WTC11 (cell line): Measurements from ENCODE around the gene GARNL3. TPM values are rescaled to one million over a fixed set of nuclear protein-coding genes. Genes with fewer than 3 reads are reported as not detected.

Source experiments
- ATAC-seq: fragments of 200-7000 bp; cut with Tn5 transposase; 2 replicates; pipeline ENCODE4 v1.10.0; 2021; ENCODE audit warnings: mild to moderate bottlenecking, moderate library complexity
- CTCF ChIA-PET: fragments of 300-600 bp; sonication (Branson Sonifier 250); formaldehyde crosslinking; loops from one replicate; lab custom pipeline; 2021; ENCODE audit warnings: antibody characterized with exemption; lab: Charles Lee
- POLR2A ChIA-PET: fragments of 350-600 bp; sonication (Branson Sonifier 250); formaldehyde crosslinking; loops from one replicate; lab custom pipeline; 2021; ENCODE audit warnings: antibody characterized with exemption; lab: Charles Lee
- DNase-seq: peaks from one replicate; pipeline ENCODE4 v3.0.0; 2021; ENCODE audit warnings: low spot score
- H3K27ac Mint-ChIP-seq: 2 replicates; pipeline ENCODE4 v1.8.0; 2021; ENCODE audit warnings: mixed read lengths
- H3K27me3 Mint-ChIP-seq: 2 replicates; pipeline ENCODE4 v1.8.0; 2021; ENCODE audit warnings: low read depth, mild to moderate bottlenecking, moderate library complexity, mixed read lengths
- H3K36me3 Mint-ChIP-seq: 2 replicates; pipeline ENCODE4 v1.8.0; 2021; ENCODE audit warnings: mixed read lengths
- H3K4me1 Mint-ChIP-seq: 2 replicates; pipeline ENCODE4 v1.8.0; 2022; ENCODE audit warnings: mixed read lengths
- H3K4me3 Mint-ChIP-seq: 2 replicates; pipeline ENCODE4 v1.8.0; 2021; ENCODE audit warnings: mild to moderate bottlenecking, moderate library complexity, mixed read lengths
- H3K9me3 Mint-ChIP-seq: 2 replicates; pipeline ENCODE4 v1.8.0; 2021; ENCODE audit warnings: mixed read lengths
- CBFB ChIP-seq: sonication (generic); formaldehyde crosslinking; IDR thresholded peaks from 2 replicates; pipeline ENCODE4 v1.8.1; 2022; ENCODE audit warnings: mild to moderate bottlenecking, low read depth, missing genetic modification reagents
- ESRRA ChIP-seq: sonication (generic); formaldehyde crosslinking; IDR thresholded peaks from 2 replicates; pipeline ENCODE4 v1.8.1; 2022; ENCODE audit warnings: mild to moderate bottlenecking, missing genetic modification reagents, borderline replicate concordance
- ETV6 ChIP-seq: sonication (generic); formaldehyde crosslinking; IDR thresholded peaks from 2 replicates; pipeline ENCODE4 v1.8.1; 2022; ENCODE audit warnings: mild to moderate bottlenecking, missing genetic modification reagents
- FOXK1 ChIP-seq: sonication (generic); formaldehyde crosslinking; IDR thresholded peaks from 2 replicates; pipeline ENCODE4 v1.8.0; 2022; ENCODE audit warnings: mild to moderate bottlenecking, moderate library complexity, missing genetic modification reagents
- FOXP1 ChIP-seq: sonication (generic); formaldehyde crosslinking; IDR thresholded peaks from 2 replicates; pipeline ENCODE4 v1.8.0; 2022; ENCODE audit warnings: missing genetic modification reagents, mild to moderate bottlenecking, moderate library complexity, borderline replicate concordance
- GABPB1 ChIP-seq: sonication (generic); formaldehyde crosslinking; IDR thresholded peaks from 2 replicates; pipeline ENCODE4 v1.8.1; 2023; ENCODE audit warnings: mild to moderate bottlenecking, missing genetic modification reagents
- GRHL2 ChIP-seq: fragments of 250-450 bp; sonication (Bioruptor Pico); IDR thresholded peaks from 2 replicates; pipeline ENCODE4 v1.8.0; 2022; ENCODE audit warnings: mild to moderate bottlenecking, moderate library complexity; ENCODE audit not compliant: insufficient replicate concordance, severe bottlenecking
- HMGXB4 ChIP-seq: sonication (generic); formaldehyde crosslinking; IDR thresholded peaks from 2 replicates; pipeline ENCODE4 v1.8.1; 2023; ENCODE audit warnings: mild to moderate bottlenecking, moderate library complexity, missing genetic modification reagents
- JUN ChIP-seq: sonication (generic); formaldehyde crosslinking; IDR thresholded peaks from 2 replicates; pipeline ENCODE4 v1.8.0; 2023; ENCODE audit warnings: mild to moderate bottlenecking, missing genetic modification reagents
- SP1 ChIP-seq: sonication (generic); formaldehyde crosslinking; conservative IDR thresholded peaks from 2 replicates; pipeline ENCODE4 v1.8.1; 2022; ENCODE audit warnings: missing genetic modification reagents
- TEAD1 ChIP-seq: sonication (generic); formaldehyde crosslinking; IDR thresholded peaks from 2 replicates; pipeline ENCODE4 v1.8.0; 2022; ENCODE audit warnings: mild to moderate bottlenecking, missing genetic modification reagents
- TP53 ChIP-seq: sonication (generic); formaldehyde crosslinking; IDR thresholded peaks from 2 replicates; pipeline ENCODE4 v1.8.1; 2023; ENCODE audit warnings: mild to moderate bottlenecking, missing genetic modification reagents
- ZNF317 ChIP-seq: sonication (generic); formaldehyde crosslinking; IDR thresholded peaks from 2 replicates; pipeline ENCODE4 v1.8.1; 2023; ENCODE audit warnings: low read depth, mild to moderate bottlenecking, moderate library complexity, missing genetic modification reagents, borderline replicate concordance
- ZNF423 ChIP-seq: fragments of 250-450 bp; sonication (Bioruptor Pico); IDR thresholded peaks from 2 replicates; pipeline ENCODE4 v2.1.2; 2022; ENCODE audit warnings: mild to moderate bottlenecking, moderate library complexity
- ZNF512 ChIP-seq: sonication (generic); formaldehyde crosslinking; IDR thresholded peaks from 2 replicates; pipeline ENCODE4 v1.8.1; 2022; ENCODE audit warnings: missing genetic modification reagents, borderline replicate concordance
- total RNA-seq: library from RNA; stranded (reverse); gene quantifications from 3 replicates; pipeline ENCODE4 v1.2.3, GENCODE V29; 2021
- TF ChIP-seq, protein P1 (sequence below): sonication (generic); formaldehyde crosslinking; IDR thresholded peaks from 2 replicates; pipeline ENCODE4 v1.8.0; 2023; ENCODE audit warnings: missing genetic modification reagents, mild to moderate bottlenecking, borderline replicate concordance
- TF ChIP-seq, protein P2 (sequence below): sonication (generic); formaldehyde crosslinking; IDR thresholded peaks from 2 replicates; pipeline ENCODE4 v1.8.1; 2023; ENCODE audit warnings: mild to moderate bottlenecking, missing genetic modification reagents

GARNL3 gene
- total RNA-seq, 1 experiment from 2014 or later, result 17.8 TPM

DNA sequence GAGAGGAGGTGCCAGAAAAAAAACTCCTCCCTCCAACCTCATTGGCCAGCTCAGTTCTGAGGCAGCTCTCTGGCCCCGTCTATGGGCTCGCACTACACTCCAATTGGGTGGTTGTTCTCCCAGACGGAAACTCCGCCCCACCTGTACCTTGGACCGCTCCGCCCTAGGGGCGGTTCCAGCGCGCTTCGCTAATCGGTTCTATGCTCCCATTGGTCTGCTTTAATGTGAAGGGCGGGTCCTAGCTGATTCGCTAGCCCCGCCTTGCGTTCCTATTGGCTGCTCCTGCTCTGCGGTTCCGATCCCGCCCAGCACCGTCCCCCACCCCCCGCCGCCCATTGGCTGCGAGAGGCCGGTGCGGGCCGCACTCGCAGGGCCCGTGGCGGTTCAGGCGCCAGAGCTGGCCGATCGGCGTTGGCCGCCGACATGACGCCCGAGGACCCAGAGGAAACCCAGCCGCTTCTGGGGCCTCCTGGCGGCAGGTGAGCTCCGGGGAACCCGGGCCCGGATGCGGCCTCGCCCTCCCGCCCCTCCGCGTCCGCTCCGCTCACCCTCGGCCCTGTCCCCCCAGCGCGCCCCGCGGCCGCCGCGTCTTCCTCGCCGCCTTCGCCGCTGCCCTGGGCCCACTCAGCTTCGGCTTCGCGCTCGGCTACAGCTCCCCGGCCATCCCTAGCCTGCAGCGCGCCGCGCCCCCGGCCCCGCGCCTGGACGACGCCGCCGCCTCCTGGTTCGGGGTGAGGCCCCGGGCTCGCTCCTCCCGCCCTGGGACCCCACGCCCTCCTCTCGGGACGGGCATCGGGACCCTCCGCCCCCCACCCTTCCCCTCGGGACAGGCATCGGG is 132.5 kb downstream of the GARNL3 start, which contains the start of gene SLC2A8 (continued):
- TF ChIP-seq ZNF512 (CRISPR knock-in tag) (no peak), GABPB1 (CRISPR knock-in tag) (peak; percentile 34; the same call in 1 of the 2 replicates), FOXK1 (CRISPR knock-in tag) (peak; percentile 47), JUN (CRISPR knock-in tag) (0 out of 2 replicates have a peak, but pooled peaks have one; percentile 54), HMGXB4 (CRISPR knock-in tag) (peak; percentile 75), CBFB (CRISPR knock-in tag) (no peak), TEAD1 (CRISPR knock-in tag) (peak; percentile 16; the same call in 1 of the 2 replicates), GRHL2 (CRISPR knock-in tag) (no peak), FOXP1 (CRISPR knock-in tag) (no peak), ZNF317 (CRISPR knock-in tag) (0 out of 2 replicates have a peak, but pooled peaks have one; percentile 27), SP1 (CRISPR knock-in tag) (peak; percentile 80), TP53 (CRISPR knock-in tag) (no peak; the same call in 1 of the 2 replicates)
- TF ChIP-seq, protein P1, sequence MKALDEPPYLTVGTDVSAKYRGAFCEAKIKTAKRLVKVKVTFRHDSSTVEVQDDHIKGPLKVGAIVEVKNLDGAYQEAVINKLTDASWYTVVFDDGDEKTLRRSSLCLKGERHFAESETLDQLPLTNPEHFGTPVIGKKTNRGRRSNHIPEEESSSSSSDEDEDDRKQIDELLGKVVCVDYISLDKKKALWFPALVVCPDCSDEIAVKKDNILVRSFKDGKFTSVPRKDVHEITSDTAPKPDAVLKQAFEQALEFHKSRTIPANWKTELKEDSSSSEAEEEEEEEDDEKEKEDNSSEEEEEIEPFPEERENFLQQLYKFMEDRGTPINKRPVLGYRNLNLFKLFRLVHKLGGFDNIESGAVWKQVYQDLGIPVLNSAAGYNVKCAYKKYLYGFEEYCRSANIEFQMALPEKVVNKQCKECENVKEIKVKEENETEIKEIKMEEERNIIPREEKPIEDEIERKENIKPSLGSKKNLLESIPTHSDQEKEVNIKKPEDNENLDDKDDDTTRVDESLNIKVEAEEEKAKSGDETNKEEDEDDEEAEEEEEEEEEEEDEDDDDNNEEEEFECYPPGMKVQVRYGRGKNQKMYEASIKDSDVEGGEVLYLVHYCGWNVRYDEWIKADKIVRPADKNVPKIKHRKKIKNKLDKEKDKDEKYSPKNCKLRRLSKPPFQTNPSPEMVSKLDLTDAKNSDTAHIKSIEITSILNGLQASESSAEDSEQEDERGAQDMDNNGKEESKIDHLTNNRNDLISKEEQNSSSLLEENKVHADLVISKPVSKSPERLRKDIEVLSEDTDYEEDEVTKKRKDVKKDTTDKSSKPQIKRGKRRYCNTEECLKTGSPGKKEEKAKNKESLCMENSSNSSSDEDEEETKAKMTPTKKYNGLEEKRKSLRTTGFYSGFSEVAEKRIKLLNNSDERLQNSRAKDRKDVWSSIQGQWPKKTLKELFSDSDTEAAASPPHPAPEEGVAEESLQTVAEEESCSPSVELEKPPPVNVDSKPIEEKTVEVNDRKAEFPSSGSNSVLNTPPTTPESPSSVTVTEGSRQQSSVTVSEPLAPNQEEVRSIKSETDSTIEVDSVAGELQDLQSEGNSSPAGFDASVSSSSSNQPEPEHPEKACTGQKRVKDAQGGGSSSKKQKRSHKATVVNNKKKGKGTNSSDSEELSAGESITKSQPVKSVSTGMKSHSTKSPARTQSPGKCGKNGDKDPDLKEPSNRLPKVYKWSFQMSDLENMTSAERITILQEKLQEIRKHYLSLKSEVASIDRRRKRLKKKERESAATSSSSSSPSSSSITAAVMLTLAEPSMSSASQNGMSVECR, result peak; percentile 74; the same call in 1 of the 2 replicates
- TF ChIP-seq, protein P2, sequence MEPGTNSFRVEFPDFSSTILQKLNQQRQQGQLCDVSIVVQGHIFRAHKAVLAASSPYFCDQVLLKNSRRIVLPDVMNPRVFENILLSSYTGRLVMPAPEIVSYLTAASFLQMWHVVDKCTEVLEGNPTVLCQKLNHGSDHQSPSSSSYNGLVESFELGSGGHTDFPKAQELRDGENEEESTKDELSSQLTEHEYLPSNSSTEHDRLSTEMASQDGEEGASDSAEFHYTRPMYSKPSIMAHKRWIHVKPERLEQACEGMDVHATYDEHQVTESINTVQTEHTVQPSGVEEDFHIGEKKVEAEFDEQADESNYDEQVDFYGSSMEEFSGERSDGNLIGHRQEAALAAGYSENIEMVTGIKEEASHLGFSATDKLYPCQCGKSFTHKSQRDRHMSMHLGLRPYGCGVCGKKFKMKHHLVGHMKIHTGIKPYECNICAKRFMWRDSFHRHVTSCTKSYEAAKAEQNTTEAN (CRISPR knock-in tag), result 0 out of 2 replicates have a peak, but pooled peaks have one; percentile 37
- TF ChIP-seq, all 79 proteins: peak for 20

DNA sequence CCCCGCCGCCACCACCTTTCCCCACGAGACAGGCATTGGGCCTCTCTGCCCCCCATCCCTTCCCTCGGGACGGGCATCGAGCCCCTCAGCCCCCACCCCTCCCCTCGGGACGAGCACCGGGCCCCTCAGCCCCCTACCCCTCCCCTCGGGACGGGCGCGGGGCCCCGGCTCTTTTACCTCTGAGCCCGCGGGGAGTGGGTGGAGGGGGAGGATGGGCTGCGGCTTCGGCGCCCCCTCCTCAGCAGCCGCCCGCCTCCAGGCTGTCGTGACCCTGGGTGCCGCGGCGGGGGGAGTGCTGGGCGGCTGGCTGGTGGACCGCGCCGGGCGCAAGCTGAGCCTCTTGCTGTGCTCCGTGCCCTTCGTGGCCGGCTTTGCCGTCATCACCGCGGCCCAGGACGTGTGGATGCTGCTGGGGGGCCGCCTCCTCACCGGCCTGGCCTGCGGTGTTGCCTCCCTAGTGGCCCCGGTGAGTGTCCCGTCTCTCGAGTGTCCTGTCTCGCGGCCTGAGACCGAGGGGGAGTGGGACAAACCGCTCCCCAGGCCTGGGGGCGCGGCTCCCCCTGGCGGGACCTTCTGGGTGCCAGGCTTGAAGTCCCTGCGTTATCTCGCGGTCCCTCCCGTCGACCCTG is 133.2 kb downstream of the GARNL3 start:
- DNase-seq, result peak; percentile 52
- ChIA-PET POLR2A (interaction anchor here (0.6 to 2.1 kb wide), 8 partner anchors 9 to 257 kb away, joined by 3 to 12 read pairs (median 3); no protein-coding TSS in a partner anchor), CTCF (interaction anchor here (1.1 to 3.7 kb wide), 21 partner anchors 10 to 457 kb away, joined by 3 to 44 read pairs (median 8); partner anchors contain the start of gene ZNF79)
- TF ChIP-seq ESRRA, result no peak
- TF ChIP-seq ZNF423 (CRISPR knock-in tag), result no peak
- TF ChIP-seq ETV6 (CRISPR knock-in tag), result peak; percentile 20; the same call in 1 of the 2 replicates
- Mint-ChIP-seq H3K36me3 (no peaks in the 10 kb centered on the region), H3K4me3 (peak overlapping the region; percentile 80), H3K4me1 (peaks cover 13% of the 10 kb centered on the region), H3K27me3 (peaks cover 17% of the 10 kb centered on the region), H3K27ac (no peak overlapping the region), H3K9me3 (no peaks in the 10 kb centered on the region)
- no peak for ATAC-seq
